ENCODE results near the gene XXYLT1. TPM values are rescaled to one million over a fixed set of nuclear protein-coding genes. Genes with fewer than 3 reads are reported as not detected.
"Not testable (repeated sequence)": the region's sequence is repeated elsewhere in the genome, so short reads cannot be mapped to it uniquely, and the experiment has no call there.

The XXYLT1 gene
- polyA plus RNA-seq, 1 donor (not counting 4 experiments of a cell fraction or from before 2014, with no cell fraction given): 11.1 TPM

DNA sequence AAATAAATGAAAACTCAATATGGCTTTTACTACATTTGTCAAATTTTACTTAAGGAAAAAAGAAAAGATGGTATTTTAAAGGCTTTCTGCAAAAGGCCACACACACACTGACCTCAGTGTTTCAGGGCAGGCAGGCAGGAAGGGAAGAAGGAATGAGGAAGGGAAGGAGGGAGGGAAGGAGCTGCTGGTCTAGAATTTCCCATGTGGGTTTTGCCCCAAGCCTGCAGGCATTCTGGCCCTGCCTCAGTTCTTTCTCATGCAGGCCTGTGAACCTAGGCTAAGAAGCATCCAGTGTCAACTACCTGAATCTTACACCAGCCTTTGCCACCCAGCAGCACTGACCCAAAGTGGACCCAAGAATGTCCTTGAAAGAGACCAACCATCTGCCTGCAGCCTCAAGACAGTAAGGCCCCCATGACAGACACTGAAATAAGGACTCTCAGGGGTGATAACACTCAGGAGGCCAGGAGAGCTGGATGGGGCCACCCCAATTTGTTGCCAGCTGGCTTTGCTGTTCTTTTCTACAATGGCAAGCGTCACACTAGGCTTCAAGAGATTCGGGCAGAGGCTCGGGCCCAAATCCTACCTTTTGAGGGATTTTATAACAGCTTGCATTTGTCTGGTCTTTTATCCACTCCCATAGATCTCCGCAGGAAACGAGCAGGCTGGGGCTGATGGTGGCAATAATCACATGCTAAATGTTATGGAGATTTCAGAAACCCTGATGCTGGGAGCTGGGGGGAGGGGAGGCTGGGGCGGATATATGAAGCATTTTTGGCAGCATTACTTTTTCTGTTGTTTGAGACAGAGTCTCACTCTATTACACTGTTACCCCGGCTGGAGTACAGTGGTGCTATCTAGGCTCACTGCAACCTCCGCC, 51.4 kb downstream of the XXYLT1 start:
- no peaks in the 10 kb centered on the region for H3K27me3 ChIP-seq (ENCODE audit: control insufficient read depth, extremely low read depth, insufficient read depth, low read length)
- no peaks in the 10 kb centered on the region for H3K9me1 ChIP-seq (ENCODE audit: control insufficient read depth, extremely low read depth, insufficient read depth, low read length)
- dilution Hi-C loops (cut with MboI; ENCODE audit: extremely low pct_ligation_motif_present, low sequenced_read_pairs): no loop called here
- H2AFZ ChIP-seq (ENCODE audit: control insufficient read depth, low read length): no peak overlapping the region
- peaks cover 2% of the 10 kb centered on the region for H3K79me2 ChIP-seq (ENCODE audit: control insufficient read depth, insufficient read depth, low read length)
- H3K4me1 ChIP-seq (ENCODE audit: control insufficient read depth, extremely low read depth, insufficient read depth, low read length): no peaks in the 10 kb centered on the region
- no peak overlapping the region for H3K4me2 ChIP-seq (ENCODE audit: control insufficient read depth, extremely low read depth, insufficient read depth, low read depth, low read length)
- FAIRE-seq (no peak), DNase-seq (ENCODE audit: low read depth, low spot score) (no peak)
- no peaks in the 10 kb centered on the region for H3K9me3 ChIP-seq (ENCODE audit: control insufficient read depth, low read depth, low read length)
- H4K20me1 ChIP-seq (ENCODE audit: control insufficient read depth, extremely low read depth, insufficient read depth, low read length): no peaks in the 10 kb centered on the region
- H3K9ac ChIP-seq (ENCODE audit: control insufficient read depth, extremely low read depth, insufficient read depth, low read length): no peak overlapping the region
- H3K36me3 ChIP-seq (ENCODE audit: control insufficient read depth in 2 of 2, extremely low read depth in 1 of 2, insufficient read depth in 2 of 2, low read length in 2 of 2): peaks cover 0 to 2% of the 10 kb centered on the region in 2 experiments
- TF ChIP-seq EZH2 (IDR thresholded peaks at IDR 0.05; ENCODE audit: low read length): no peak
- TF ChIP-seq, protein P1, sequence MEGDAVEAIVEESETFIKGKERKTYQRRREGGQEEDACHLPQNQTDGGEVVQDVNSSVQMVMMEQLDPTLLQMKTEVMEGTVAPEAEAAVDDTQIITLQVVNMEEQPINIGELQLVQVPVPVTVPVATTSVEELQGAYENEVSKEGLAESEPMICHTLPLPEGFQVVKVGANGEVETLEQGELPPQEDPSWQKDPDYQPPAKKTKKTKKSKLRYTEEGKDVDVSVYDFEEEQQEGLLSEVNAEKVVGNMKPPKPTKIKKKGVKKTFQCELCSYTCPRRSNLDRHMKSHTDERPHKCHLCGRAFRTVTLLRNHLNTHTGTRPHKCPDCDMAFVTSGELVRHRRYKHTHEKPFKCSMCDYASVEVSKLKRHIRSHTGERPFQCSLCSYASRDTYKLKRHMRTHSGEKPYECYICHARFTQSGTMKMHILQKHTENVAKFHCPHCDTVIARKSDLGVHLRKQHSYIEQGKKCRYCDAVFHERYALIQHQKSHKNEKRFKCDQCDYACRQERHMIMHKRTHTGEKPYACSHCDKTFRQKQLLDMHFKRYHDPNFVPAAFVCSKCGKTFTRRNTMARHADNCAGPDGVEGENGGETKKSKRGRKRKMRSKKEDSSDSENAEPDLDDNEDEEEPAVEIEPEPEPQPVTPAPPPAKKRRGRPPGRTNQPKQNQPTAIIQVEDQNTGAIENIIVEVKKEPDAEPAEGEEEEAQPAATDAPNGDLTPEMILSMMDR (optimal IDR thresholded peaks at IDR 0.05 in 1 of 3, IDR thresholded peaks at IDR 0.05 in 1 of 3, conservative IDR thresholded peaks at IDR 0.05 in 1 of 3; ENCODE audit: extremely low read depth in 1 of 3, insufficient read depth in 2 of 3, low read length in 3 of 3): no peak
- H3K4me3 ChIP-seq (ENCODE audit: control insufficient read depth in 2 of 3, extremely low read depth in 1 of 3, insufficient read depth in 2 of 3, low read depth in 1 of 3, low read length in 3 of 3): no peak overlapping the region
- H3K27ac ChIP-seq (ENCODE audit: control insufficient read depth, insufficient read depth, low read length): no peak overlapping the region

DNA sequence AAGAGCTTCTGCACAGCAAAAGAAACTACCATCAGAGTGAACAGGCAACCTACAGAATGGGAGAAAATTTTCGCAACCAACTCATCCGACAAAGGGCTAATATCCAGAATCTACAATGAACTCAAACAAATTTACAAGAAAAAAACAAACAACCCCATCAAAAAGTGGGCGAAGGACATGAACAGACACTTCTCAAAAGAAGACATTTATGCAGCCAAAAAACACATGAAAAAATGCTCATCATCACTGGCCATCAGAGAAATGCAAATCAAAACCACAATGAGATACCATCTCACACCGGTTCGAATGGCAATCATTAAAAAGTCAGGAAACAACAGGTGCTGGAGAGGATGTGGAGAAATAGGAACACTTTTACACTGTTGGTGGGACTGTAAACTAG, 52.6 kb downstream of the XXYLT1 start:
- H3K4me3 ChIP-seq (ENCODE audit: control insufficient read depth in 2 of 3, extremely low read depth in 1 of 3, insufficient read depth in 2 of 3, low read depth in 1 of 3, low read length in 3 of 3); dilution Hi-C loops (cut with MboI; ENCODE audit: extremely low pct_ligation_motif_present, low sequenced_read_pairs); H2AFZ ChIP-seq (ENCODE audit: control insufficient read depth, low read length); H3K4me2 ChIP-seq (ENCODE audit: control insufficient read depth, extremely low read depth, insufficient read depth, low read depth, low read length); H3K27ac ChIP-seq (ENCODE audit: control insufficient read depth, insufficient read depth, low read length); H3K9ac ChIP-seq (ENCODE audit: control insufficient read depth, extremely low read depth, insufficient read depth, low read length); H4K20me1 ChIP-seq (ENCODE audit: control insufficient read depth, extremely low read depth, insufficient read depth, low read length); H3K79me2 ChIP-seq (ENCODE audit: control insufficient read depth, insufficient read depth, low read length); H3K27me3 ChIP-seq (ENCODE audit: control insufficient read depth, extremely low read depth, insufficient read depth, low read length); DNase-seq (ENCODE audit: low read depth, low spot score); H3K9me1 ChIP-seq (ENCODE audit: control insufficient read depth, extremely low read depth, insufficient read depth, low read length); H3K9me3 ChIP-seq (ENCODE audit: control insufficient read depth, low read depth, low read length); H3K4me1 ChIP-seq (ENCODE audit: control insufficient read depth, extremely low read depth, insufficient read depth, low read length); FAIRE-seq; H3K36me3 ChIP-seq (ENCODE audit: control insufficient read depth in 2 of 2, extremely low read depth in 1 of 2, insufficient read depth in 2 of 2, low read length in 2 of 2): not testable (repeated sequence)

DNA sequence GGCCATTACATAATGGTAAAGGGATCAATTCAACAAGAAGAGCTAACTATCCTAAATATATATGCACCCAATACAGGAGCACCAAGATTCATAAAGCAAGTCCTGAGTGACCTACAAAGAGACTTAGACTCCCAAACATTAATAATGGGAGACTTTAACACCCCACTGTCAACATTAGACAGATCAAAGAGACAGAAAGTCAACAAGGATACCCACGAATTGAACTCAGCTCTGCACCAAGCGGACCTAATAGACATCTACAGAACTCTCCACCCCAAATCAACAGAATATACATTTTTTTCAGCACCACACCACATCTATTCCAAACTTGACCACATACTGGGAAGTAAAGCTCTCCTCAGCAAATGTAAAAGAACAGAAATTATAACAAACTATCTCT, 55.4 kb downstream of the XXYLT1 start:
- H3K4me1 ChIP-seq (ENCODE audit: control insufficient read depth, extremely low read depth, insufficient read depth, low read length); H3K27ac ChIP-seq (ENCODE audit: control insufficient read depth, insufficient read depth, low read length); H3K27me3 ChIP-seq (ENCODE audit: control insufficient read depth, extremely low read depth, insufficient read depth, low read length); H3K79me2 ChIP-seq (ENCODE audit: control insufficient read depth, insufficient read depth, low read length); H3K4me2 ChIP-seq (ENCODE audit: control insufficient read depth, extremely low read depth, insufficient read depth, low read depth, low read length); H3K9ac ChIP-seq (ENCODE audit: control insufficient read depth, extremely low read depth, insufficient read depth, low read length); DNase-seq (ENCODE audit: low read depth, low spot score); H4K20me1 ChIP-seq (ENCODE audit: control insufficient read depth, extremely low read depth, insufficient read depth, low read length); H2AFZ ChIP-seq (ENCODE audit: control insufficient read depth, low read length); H3K9me1 ChIP-seq (ENCODE audit: control insufficient read depth, extremely low read depth, insufficient read depth, low read length); H3K36me3 ChIP-seq (ENCODE audit: control insufficient read depth in 2 of 2, extremely low read depth in 1 of 2, insufficient read depth in 2 of 2, low read length in 2 of 2); FAIRE-seq; dilution Hi-C loops (cut with MboI; ENCODE audit: extremely low pct_ligation_motif_present, low sequenced_read_pairs); H3K4me3 ChIP-seq (ENCODE audit: control insufficient read depth in 2 of 3, extremely low read depth in 1 of 3, insufficient read depth in 2 of 3, low read depth in 1 of 3, low read length in 3 of 3); H3K9me3 ChIP-seq (ENCODE audit: control insufficient read depth, low read depth, low read length): not testable (repeated sequence)
